ENCODE data around the gene SKA3. TPM values are rescaled to one million over a fixed set of nuclear protein-coding genes. Genes with fewer than 3 reads are reported as not detected.
A peak's percentile ranks its signal among the peaks of the same experiment; 100 is the strongest.
"Not testable (repeated sequence)": the region's sequence is repeated elsewhere in the genome, so short reads cannot be mapped to it uniquely, and the experiment has no call there.

SKA3 gene
- total and polyA plus RNA-seq, 2 of the 13 experiments (the other 11 are each of a cell fraction or from before 2014, with no cell fraction given): 7.2 to 10.8 TPM

- TF ChIP-seq ZSCAN22 (CRISPR knock-in tag; IDR thresholded peaks at IDR 0.05) (no peak), GATA4 (IDR thresholded peaks at IDR 0.05; ENCODE audit: borderline replicate concordance, low read depth) (no peak), ZNF547 (CRISPR knock-in tag; IDR thresholded peaks at IDR 0.05) (no peak), MAFK (conservative IDR thresholded peaks at IDR 0.05 in 1 of 2, IDR thresholded peaks at IDR 0.05 in 1 of 2; ENCODE audit: low read length in 2 of 2) (peak; percentile 47 to 48; a peak in 3 of 4 replicates), CHD2 (IDR thresholded peaks at IDR 0.05; ENCODE audit: low read depth, low read length) (no peak), ZNF891 (CRISPR knock-in tag; IDR thresholded peaks at IDR 0.05) (no peak), NKX3-1 (CRISPR knock-in tag; IDR thresholded peaks at IDR 0.05) (no peak)
- TF ChIP-seq, protein P1, sequence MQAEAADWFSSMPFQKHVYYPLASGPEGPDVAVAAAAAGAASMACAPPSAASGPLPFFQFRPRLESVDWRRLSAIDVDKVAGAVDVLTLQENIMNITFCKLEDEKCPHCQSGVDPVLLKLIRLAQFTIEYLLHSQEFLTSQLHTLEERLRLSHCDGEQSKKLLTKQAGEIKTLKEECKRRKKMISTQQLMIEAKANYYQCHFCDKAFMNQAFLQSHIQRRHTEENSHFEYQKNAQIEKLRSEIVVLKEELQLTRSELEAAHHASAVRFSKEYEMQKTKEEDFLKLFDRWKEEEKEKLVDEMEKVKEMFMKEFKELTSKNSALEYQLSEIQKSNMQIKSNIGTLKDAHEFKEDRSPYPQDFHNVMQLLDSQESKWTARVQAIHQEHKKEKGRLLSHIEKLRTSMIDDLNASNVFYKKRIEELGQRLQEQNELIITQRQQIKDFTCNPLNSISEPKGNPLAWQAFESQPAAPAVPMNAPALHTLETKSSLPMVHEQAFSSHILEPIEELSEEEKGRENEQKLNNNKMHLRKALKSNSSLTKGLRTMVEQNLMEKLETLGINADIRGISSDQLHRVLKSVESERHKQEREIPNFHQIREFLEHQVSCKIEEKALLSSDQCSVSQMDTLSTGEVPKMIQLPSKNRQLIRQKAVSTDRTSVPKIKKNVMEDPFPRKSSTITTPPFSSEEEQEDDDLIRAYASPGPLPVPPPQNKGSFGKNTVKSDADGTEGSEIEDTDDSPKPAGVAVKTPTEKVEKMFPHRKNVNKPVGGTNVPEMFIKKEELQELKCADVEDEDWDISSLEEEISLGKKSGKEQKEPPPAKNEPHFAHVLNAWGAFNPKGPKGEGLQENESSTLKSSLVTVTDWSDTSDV (CRISPR knock-in tag; IDR thresholded peaks at IDR 0.05): no peak
- TF ChIP-seq, protein P2, sequence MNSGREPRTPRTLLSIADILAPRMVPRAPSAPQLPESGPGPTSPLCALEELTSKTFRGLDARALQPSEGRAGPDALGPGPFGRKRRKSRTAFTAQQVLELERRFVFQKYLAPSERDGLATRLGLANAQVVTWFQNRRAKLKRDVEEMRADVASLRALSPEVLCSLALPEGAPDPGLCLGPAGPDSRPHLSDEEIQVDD (CRISPR knock-in tag; IDR thresholded peaks at IDR 0.05; ENCODE audit: borderline replicate concordance): no peak
- TF ChIP-seq, protein P3, sequence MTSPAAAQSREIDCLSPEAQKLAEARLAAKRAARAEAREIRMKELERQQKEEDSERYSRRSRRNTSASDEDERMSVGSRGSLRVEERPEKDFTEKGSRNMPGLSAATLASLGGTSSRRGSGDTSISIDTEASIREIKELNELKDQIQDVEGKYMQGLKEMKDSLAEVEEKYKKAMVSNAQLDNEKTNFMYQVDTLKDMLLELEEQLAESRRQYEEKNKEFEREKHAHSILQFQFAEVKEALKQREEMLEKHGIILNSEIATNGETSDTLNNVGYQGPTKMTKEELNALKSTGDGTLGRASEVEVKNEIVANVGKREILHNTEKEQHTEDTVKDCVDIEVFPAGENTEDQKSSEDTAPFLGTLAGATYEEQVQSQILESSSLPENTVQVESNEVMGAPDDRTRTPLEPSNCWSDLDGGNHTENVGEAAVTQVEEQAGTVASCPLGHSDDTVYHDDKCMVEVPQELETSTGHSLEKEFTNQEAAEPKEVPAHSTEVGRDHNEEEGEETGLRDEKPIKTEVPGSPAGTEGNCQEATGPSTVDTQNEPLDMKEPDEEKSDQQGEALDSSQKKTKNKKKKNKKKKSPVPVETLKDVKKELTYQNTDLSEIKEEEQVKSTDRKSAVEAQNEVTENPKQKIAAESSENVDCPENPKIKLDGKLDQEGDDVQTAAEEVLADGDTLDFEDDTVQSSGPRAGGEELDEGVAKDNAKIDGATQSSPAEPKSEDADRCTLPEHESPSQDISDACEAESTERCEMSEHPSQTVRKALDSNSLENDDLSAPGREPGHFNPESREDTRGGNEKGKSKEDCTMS (CRISPR knock-in tag; conservative IDR thresholded peaks at IDR 0.05): no peak
Measured at GRCh38 chr13:21202767-21203531, 26.6 kb upstream of the SKA3 start (continued).

DNA sequence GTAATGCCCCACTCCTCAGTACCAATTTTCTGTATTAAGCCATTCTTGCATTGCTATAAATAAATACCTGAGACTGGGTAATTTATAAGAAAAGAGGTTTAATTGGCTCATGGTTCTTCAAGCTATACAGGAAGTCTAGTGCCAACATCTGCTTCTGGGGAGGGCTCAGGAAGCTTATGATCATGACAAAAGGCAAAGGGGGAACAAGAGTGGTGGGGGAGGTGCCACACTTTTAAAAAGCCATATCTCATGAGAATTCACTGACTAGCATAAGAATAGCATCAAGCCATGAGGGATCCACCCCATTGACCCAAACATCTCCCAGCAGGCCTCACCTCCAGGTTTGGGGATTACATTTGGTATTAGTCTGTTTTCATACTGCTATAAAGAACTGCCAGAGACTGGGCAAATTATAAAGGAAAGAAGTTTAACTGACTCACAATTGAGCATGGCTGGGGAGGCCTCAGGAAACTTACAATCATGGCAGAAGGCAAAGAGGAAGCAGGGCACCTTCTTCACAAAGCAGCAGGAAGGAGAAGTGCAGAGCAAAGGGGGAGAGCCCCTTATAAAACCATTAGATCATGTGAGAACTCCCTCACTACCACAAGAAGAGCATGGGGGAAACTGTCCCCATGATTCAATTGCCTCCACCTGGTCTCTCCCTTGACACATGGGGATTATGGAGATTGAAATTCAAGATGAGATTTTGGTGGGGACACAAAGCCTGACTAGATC is 25.3 kb upstream of the SKA3 start:
- H3K4me1 ChIP-seq (ENCODE audit: insufficient read depth, low read length): peaks cover 15% of the 10 kb centered on the region
- CTCF ChIA-PET (ENCODE audit: low intra/inter-chr PET ratio, low total read pairs); intact Hi-C loops (cut with micrococcal nuclease; ENCODE audit: unreplicated experiment); H3K4me2 ChIP-seq (ENCODE audit: low read depth, low read length); in situ Hi-C loops (cut with HindIII; ENCODE audit: extremely low pct_ligation_motif_present, low pct_unique_long_range_greater_than_20kb); POLR2A ChIA-PET; DNase-seq (ENCODE audit: low spot score); H3K27me3 ChIP-seq (ENCODE audit: control insufficient read depth in 1 of 2, insufficient read depth in 2 of 2, low read length in 2 of 2); ATAC-seq; FAIRE-seq; H3K27ac ChIP-seq (ENCODE audit: extremely low read length, insufficient read depth, low read length); H3K36me3 ChIP-seq (replicated peaks in 1 of 2; ENCODE audit: control insufficient read depth in 1 of 2, insufficient read depth in 2 of 2, low read length in 2 of 2); H4K20me1 ChIP-seq (ENCODE audit: insufficient read depth, low read length); H3K9ac ChIP-seq (ENCODE audit: insufficient read depth, low read depth, low read length); BruUV-seq (replicated peaks); H3K4me3 ChIP-seq (replicated peaks in 1 of 3; ENCODE audit: insufficient read depth in 1 of 3, low read depth in 2 of 3, low read length in 3 of 3); H3K79me2 ChIP-seq (ENCODE audit: insufficient read depth, low read length); H3K9me3 ChIP-seq (ENCODE audit: low read length); H2AFZ ChIP-seq (ENCODE audit: low read length): not testable (repeated sequence)
